Right atrium auricular region (tissue), 2 donors: Measurements from ENCODE around the gene FIZ1. TPM values are rescaled to one million over a fixed set of nuclear protein-coding genes. Genes with fewer than 3 reads are reported as not detected.

Source experiments
- DNase-seq: peaks from one replicate; pipeline ENCODE4 v3.0.0-alpha.2; 2019; ENCODE audit warnings: low spot score
- H3K27ac ChIP-seq, 2 donors: fragments of 200-600 bp; sonication (generic); 1 replicate in 1 of 2; 2 replicates in 1 of 2; pipeline ENCODE4 v1.5.1; 2016 to 2019
- H3K27me3 ChIP-seq, 2 donors: fragments of 200-600 bp; sonication (generic); one replicate each; pipeline versions ENCODE4 v1.5.1 to v1.6.0; 2017 to 2019
- H3K36me3 ChIP-seq: fragments of 200-600 bp; sonication (generic); one replicate; pipeline ENCODE4 v1.5.1; 2016
- H3K4me1 ChIP-seq, 2 donors: fragments of 200-600 bp; sonication (generic); one replicate each; pipeline versions ENCODE4 v1.5.1 to v1.6.0; 2017 to 2019
- H3K4me3 ChIP-seq, 2 donors: fragments of 200-600 bp; sonication (generic); 1 replicate in 1 of 2; 2 replicates in 1 of 2; pipeline ENCODE4 v1.5.1; 2017 to 2019; ENCODE audit warnings: mild to moderate bottlenecking in 1 of 2, moderate library complexity in 1 of 2
- H3K9me3 ChIP-seq, 2 donors: fragments of 200-600 bp; sonication (generic); one replicate each; pipeline ENCODE4 v1.5.1; 2019
- CTCF ChIP-seq, 2 donors: fragments of 200-600 bp; sonication (generic); IDR thresholded peaks; one replicate each; pipeline ENCODE4 v1.5.1; 2019; ENCODE audit warnings: antibody characterized with exemption in 2 of 2
- total RNA-seq, 2 donors: library from RNA; depleted of rRNA; stranded (reverse); fragments of >200 nt; gene quantifications; one replicate each; pipeline ENCODE4 v1.1.0, GENCODE V29; 2016

The FIZ1 gene
- total RNA-seq, 2 donors from 2014 or later: 9.2 to 12.2 TPM

GRCh38 chr19:55606817-55607216 is 7.5 kb upstream of the FIZ1 start:
- no peaks in the 10 kb centered on the region for H3K27me3 ChIP-seq
- no peaks in the 10 kb centered on the region for H3K9me3 ChIP-seq
- peaks cover 0 to 50% of the 10 kb centered on the region in 2 donors for H3K4me1 ChIP-seq
- H3K4me3 ChIP-seq: peak overlapping the region; percentile 94 to 99
- DNase-seq: no peak
- no peak for TF ChIP-seq CTCF (IDR thresholded peaks at IDR 0.05)
- H3K36me3 ChIP-seq: peaks cover 26% of the 10 kb centered on the region
- H3K27ac ChIP-seq: peak overlapping the region; percentile 96 to 98

GRCh38 chr19:55606471-55606787 is 7.1 kb upstream of the FIZ1 start:
- Histone ChIP-seq H3K9me3 (no peaks in the 10 kb centered on the region), H3K27ac (peak overlapping the region; percentile 96 to 98), H3K4me1 (peaks cover 0 to 47% of the 10 kb centered on the region in 2 donors), H3K27me3 (no peaks in the 10 kb centered on the region), H3K4me3 (peak overlapping the region; percentile 94 to 99), H3K36me3 (peaks cover 26% of the 10 kb centered on the region)
- no peak for DNase-seq
- TF ChIP-seq CTCF (IDR thresholded peaks at IDR 0.05): no peak

GRCh38 chr19:55605637-55606470 is 6.5 kb upstream of the FIZ1 start, which contains the start of gene ZNF865:
TSS of gene ZNF865 (plus strand) at chr19:55605647. CDS start at chr19:55613619, 7,972 bp downstream.
- Histone ChIP-seq H3K4me3 (peak within 1 kb of the TSS; percentile 94 to 99), H3K9me3 (no peaks in the 10 kb centered on the region), H3K27ac (peak within 1 kb of the TSS; percentile 96 to 98), H3K4me1 (peaks cover 0 to 48% of the 10 kb centered on the region in 2 donors), H3K27me3 (no peaks in the 10 kb centered on the region), H3K36me3 (peaks cover 26% of the 10 kb centered on the region)
- DNase-seq: peak; percentile 81
- peak in 1 of 2 donors; percentile 71 for TF ChIP-seq CTCF (IDR thresholded peaks at IDR 0.05)

GRCh38 chr19:55605207-55605636 is 5.9 kb upstream of the FIZ1 start:
- Histone ChIP-seq H3K4me3 (peak overlapping the region; percentile 94 to 99), H3K36me3 (peaks cover 21% of the 10 kb centered on the region), H3K27ac (peak overlapping the region; percentile 96 to 98), H3K27me3 (no peaks in the 10 kb centered on the region), H3K4me1 (peaks cover 0 to 45% of the 10 kb centered on the region in 2 donors), H3K9me3 (no peaks in the 10 kb centered on the region)
- no peak for TF ChIP-seq CTCF (IDR thresholded peaks at IDR 0.05)
- peak; percentile 96 for DNase-seq

GRCh38 chr19:55603581-55604292 is 4.4 kb upstream of the FIZ1 start:
- Histone ChIP-seq H3K27me3 (no peaks in the 10 kb centered on the region), H3K4me3 (peak overlapping the region in 1 of 2 donors; percentile 99), H3K36me3 (peaks cover 9% of the 10 kb centered on the region), H3K4me1 (peaks cover 0 to 37% of the 10 kb centered on the region in 2 donors), H3K9me3 (no peaks in the 10 kb centered on the region), H3K27ac (peak overlapping the region; percentile 96 to 98)
- TF ChIP-seq CTCF (IDR thresholded peaks at IDR 0.05): no peak
- no peak for DNase-seq
